Ramos (cell line): Measurements from ENCODE around the gene AK5.

Source experiments
- in situ Hi-C: fragments of 300-500 bp; cut with MboI; formaldehyde crosslinking; loops from one replicate; pipeline ENCODE4 v1.14.3; 2022; ENCODE audit warnings: low sequenced_read_pairs; ENCODE audit not compliant: unreplicated experiment

The AK5 gene

GRCh38 chr1:77558591-77559164 lies 276.9 kb downstream of the AK5 start:
- in situ Hi-C loops: no loop called here

GRCh38 chr1:77560741-77561140 lies 278.9 kb downstream of the AK5 start:
- in situ Hi-C loops: no loop called here

GRCh38 chr1:77562596-77563150 lies 280.9 kb downstream of the AK5 start:
- in situ Hi-C loops: no loop called here

- in situ Hi-C loops: no loop called here
Measured at GRCh38 chr1:77565321-77565720, 283.5 kb downstream of the AK5 start.

- in situ Hi-C loops: no loop called here
Measured at GRCh38 chr1:77571642-77572041, 289.8 kb downstream of the AK5 start.

- in situ Hi-C loops: no loop called here
Measured at GRCh38 chr1:77579547-77579946, 297.7 kb downstream of the AK5 start.

- in situ Hi-C loops: no loop called here
Measured at GRCh38 chr1:77582905-77583304, 301.1 kb downstream of the AK5 start.

- in situ Hi-C loops: no loop called here
Measured at GRCh38 chr1:77583483-77583882, 301.7 kb downstream of the AK5 start.

- in situ Hi-C loops: no loop called here
Measured at GRCh38 chr1:77584884-77585283, 303.1 kb downstream of the AK5 start.

- in situ Hi-C loops: no loop called here
Measured at GRCh38 chr1:77585610-77586314, 303.9 kb downstream of the AK5 start.

- in situ Hi-C loops: no loop called here
Measured at GRCh38 chr1:77589231-77589630, 307.4 kb downstream of the AK5 start.

GRCh38 chr1:77590651-77591050 lies 308.8 kb downstream of the AK5 start:
- in situ Hi-C loops: no loop called here

GRCh38 chr1:77592906-77593305 lies 311.1 kb downstream of the AK5 start:
- in situ Hi-C loops: no loop called here

GRCh38 chr1:77594366-77595112 lies 312.7 kb downstream of the AK5 start:
- in situ Hi-C loops: no loop called here

GRCh38 chr1:77597310-77597709 lies 315.5 kb downstream of the AK5 start:
- in situ Hi-C loops: no loop called here

GRCh38 chr1:77605246-77606026 lies 323.6 kb downstream of the AK5 start:
- in situ Hi-C loops: no loop called here

- in situ Hi-C loops: no loop called here
Measured at GRCh38 chr1:77608893-77609292, 327.1 kb downstream of the AK5 start.
